GM18498 (cell line): ENCODE measurements around the gene TBCB.
"Not testable (repeated sequence)": the region's sequence is repeated elsewhere in the genome, so short reads cannot be mapped to it uniquely, and the experiment has no call there.

Experiments used
- ATAC-seq: cut with Tn5 transposase; IDR thresholded peaks from one replicate; pipeline ENCODE4 v1.9.1; 2021; ENCODE audit warnings: mild to moderate bottlenecking, moderate library complexity; ENCODE audit not compliant: unreplicated experiment

The TBCB gene

DNA sequence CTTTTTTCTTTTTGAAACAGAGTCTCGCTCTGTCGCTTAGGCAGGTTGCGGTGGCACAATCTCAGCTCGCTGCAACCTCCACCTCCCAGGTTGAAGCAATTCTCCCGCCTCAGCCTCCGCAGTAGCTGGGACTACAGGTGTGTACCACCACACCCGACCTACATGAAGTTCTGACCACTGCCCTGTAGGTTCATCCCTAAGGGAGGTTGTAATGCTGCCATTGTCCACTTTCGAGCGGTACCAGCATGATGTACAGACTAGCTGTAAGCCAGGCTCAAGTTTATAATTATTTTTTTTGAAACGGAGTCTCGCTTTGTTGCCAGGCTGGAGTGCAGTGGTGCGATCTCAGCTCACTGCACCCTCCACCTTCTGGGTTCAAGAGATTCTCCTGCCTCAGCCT lies 48.5 kb downstream of the TBCB start:
- no peak for ATAC-seq

DNA sequence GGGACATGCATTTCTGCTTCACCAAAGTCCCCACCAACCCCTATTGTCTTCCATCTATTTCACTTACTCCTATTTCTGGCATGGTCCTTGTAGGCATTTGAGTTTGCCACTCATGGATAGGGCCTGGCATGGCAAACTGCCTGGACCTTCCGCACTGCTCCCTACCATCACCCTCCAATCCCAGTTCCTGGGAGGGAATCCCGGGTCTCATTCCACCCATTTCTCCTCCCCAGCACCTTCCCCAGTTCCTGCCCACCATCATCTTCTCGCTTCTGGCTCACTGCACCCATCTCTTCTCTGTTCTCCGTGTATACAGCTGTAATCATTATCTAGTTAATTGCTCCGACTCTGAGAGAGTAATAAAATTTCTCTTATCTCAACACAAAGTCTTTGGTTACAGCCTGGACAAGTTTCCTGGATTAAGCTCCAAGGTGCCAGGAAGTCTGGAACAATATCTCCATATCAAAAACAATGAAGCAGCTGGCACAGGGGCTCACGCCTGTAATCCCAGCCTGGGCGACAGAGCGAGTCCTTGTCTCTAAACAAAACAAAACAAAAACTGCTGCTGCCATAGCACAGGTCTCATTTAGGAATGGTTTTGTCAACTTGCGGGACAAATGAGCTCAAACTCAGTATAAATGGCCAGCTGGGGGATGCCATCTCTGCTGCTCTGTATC lies 54.0 kb downstream of the TBCB start:
- no peak for ATAC-seq

DNA sequence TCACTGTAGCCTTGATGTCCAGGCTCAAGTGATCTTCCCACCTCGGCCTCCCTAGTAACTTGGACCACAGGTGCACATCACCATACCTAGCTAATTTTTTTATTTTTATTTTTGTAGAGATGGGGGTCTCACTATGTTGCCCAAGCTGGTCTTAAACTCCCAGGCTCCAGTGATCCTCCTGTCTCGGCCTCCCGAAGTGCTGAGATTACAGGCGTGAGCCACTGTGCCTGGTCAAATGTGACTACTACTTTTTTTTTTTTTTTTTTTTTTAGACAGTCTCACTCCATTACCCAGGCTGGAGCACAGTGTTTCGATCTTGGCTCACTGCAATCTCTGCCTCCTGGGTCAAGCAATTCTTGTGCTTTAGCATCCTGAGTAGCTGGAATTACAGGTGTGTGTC lies 57.6 kb downstream of the TBCB start:
- no peak for ATAC-seq

DNA sequence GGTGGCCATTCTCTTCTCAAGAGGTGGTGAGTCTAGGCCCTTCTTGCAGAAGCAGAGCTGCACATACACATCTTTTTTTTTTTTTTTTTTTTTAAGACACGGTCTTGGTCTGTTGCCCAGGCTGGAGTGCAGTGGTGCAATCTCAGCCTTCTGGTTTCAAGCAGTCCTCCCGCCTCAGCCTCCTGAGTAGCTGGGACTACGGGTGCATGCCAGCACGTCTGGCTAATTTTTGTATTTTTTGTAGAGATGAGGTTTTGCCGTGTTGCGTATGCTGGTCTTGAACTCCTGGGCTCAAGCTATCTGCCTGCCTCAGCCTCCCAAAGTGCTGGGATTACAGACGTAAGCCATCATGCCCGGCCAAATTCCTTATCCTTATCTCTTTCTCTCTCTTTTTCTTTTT lies 58.6 kb downstream of the TBCB start:
- not testable (repeated sequence) for ATAC-seq
